Uterus (tissue), 4 donors: ENCODE measurements around the gene NMNAT2. TPM values are rescaled to one million over a fixed set of nuclear protein-coding genes. Genes with fewer than 3 reads are reported as not detected.
A peak's percentile ranks its signal among the peaks of the same experiment; 100 is the strongest.

Source experiments
- DNase-seq, 2 donors: peaks; one replicate each; pipeline ENCODE4 v3.0.0-alpha.2; 2019 to 2020
- H3K27ac ChIP-seq, 2 donors: fragments of 200-600 bp; sonication (generic); 1 replicate in 1 of 2; 2 replicates in 1 of 2; pipeline ENCODE4 v1.5.1; 2016 to 2018
- H3K27me3 ChIP-seq, 2 donors: fragments of 200-600 bp; sonication (generic); one replicate each; pipeline ENCODE4 v1.5.1; 2018 to 2019; ENCODE audit warnings: control low read depth in 1 of 2
- H3K36me3 ChIP-seq, 2 donors: fragments of 200-600 bp; sonication (generic); one replicate each; pipeline ENCODE4 v1.5.1; 2019; ENCODE audit warnings: control low read depth in 1 of 2
- H3K4me1 ChIP-seq, 2 donors: fragments of 200-600 bp; sonication (generic); one replicate each; pipeline ENCODE4 v1.5.1; 2018 to 2019; ENCODE audit warnings: control low read depth in 1 of 2
- H3K4me3 ChIP-seq, 2 donors: fragments of 200-600 bp; sonication (generic); 1 replicate in 1 of 2; 2 replicates in 1 of 2; pipeline ENCODE4 v1.5.1; 2018 to 2019; ENCODE audit warnings: mild to moderate bottlenecking in 1 of 2
- H3K9me3 ChIP-seq, 2 donors: fragments of 200-600 bp; sonication (generic); one replicate each; pipeline ENCODE4 v1.5.1; 2019; ENCODE audit warnings: control low read depth in 1 of 2
- CTCF ChIP-seq, 4 experiments: fragments of 200-600 bp in 2 of 4; fragments of 450-650 bp in 2 of 4; sonication (generic) in 2 of 4; IDR thresholded peaks; one replicate each; pipeline ENCODE4 v1.5.1; 2016 to 2019; ENCODE audit warnings: antibody characterized with exemption in 4 of 4, mild to moderate bottlenecking in 2 of 4, moderate library complexity in 1 of 4
- POLR2A ChIP-seq, 2 donors: fragments of 450-650 bp; IDR thresholded peaks; one replicate each; pipeline ENCODE4 v1.6.1; 2016; ENCODE audit warnings: antibody characterized with exemption in 2 of 2, mild to moderate bottlenecking in 1 of 2, moderate library complexity in 1 of 2
- intact Hi-C: fragments of 100-400 bp; cut with DNase I; formaldehyde crosslinking; loops from one replicate; pipeline ENCODE4 v1.15.1; 2023; ENCODE audit warnings: low total_unique reads
- total RNA-seq, 4 donors: library from RNA; depleted of rRNA in 3 of 4; stranded (reverse); fragments of >200 nt in 3 of 4; gene quantifications; one replicate each; pipeline versions ENCODE4 v1.1.0 to v1.2.4, GENCODE V29; 2014 to 2023
- donor health status: DM: yes; HTN: yes; CAD: no.

Gene NMNAT2
- total RNA-seq, 4 donors from 2014 or later = 0.85 to 2.8 (median 1.5) TPM; not detected in 1

GRCh38 chr1:183199304-183199703 lies 218.9 kb downstream of the NMNAT2 start:
- Histone ChIP-seq H3K36me3 (no peaks in the 10 kb centered on the region), H3K27me3 (no peaks in the 10 kb centered on the region), H3K9me3 (no peaks in the 10 kb centered on the region), H3K27ac (peak overlapping the region in 1 of 2 donors; percentile 52), H3K4me1 (no peaks in the 10 kb centered on the region), H3K4me3 (no peak overlapping the region)
- TF ChIP-seq POLR2A (IDR thresholded peaks at IDR 0.05) (no peak), CTCF (IDR thresholded peaks at IDR 0.05) (no peak)
- no peak for DNase-seq
- intact Hi-C loops = no loop called here

DNA sequence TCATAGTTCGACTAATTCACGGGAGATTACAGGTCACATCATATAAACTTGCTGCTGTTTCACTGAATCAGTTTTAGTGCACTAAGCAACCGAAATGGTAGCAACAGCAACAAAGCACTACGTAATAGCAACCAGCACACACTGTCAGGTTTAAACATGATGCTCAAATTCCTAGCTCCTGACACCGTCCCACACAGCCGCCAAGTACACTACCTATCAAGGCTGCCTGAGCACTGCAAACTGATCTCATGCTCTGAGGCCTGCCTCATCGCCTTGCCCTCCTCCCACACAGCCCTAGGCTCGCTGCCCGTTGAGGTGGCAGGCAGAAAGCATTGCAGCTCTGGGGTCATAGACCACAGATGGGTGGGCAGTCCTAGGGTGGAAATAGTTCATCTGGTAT lies 219.7 kb downstream of the NMNAT2 start:
- no peak for TF ChIP-seq POLR2A (IDR thresholded peaks at IDR 0.05)
- no peak for TF ChIP-seq CTCF (IDR thresholded peaks at IDR 0.05)
- Histone ChIP-seq H3K27me3 (no peaks in the 10 kb centered on the region), H3K27ac (peak overlapping the region; percentile 52 to 70), H3K4me1 (no peaks in the 10 kb centered on the region), H3K9me3 (no peaks in the 10 kb centered on the region), H3K36me3 (no peaks in the 10 kb centered on the region), H3K4me3 (no peak overlapping the region)
- intact Hi-C loops = no loop called here
- DNase-seq = peak; percentile 80 to 81

Other genes with a start within 250 kb of the NMNAT2 start
- 10 to 100 TPM in 1 of 4 donors, 1 to 10 TPM in 3; 2.1 to 17.4 (median 4.4) TPM for gene LAMC2, start 232.1 kb downstream of the NMNAT2 start, total RNA-seq
- gene SMG7, start 54.1 kb upstream of the NMNAT2 start, total RNA-seq = 10 to 100 TPM in 3 of 4 donors, 1 to 10 TPM in 1; 9.1 to 63.1 (median 37.0) TPM
- gene NCF2, start 172.1 kb upstream of the NMNAT2 start, total RNA-seq = 1 to 10 TPM in 3 of 4 donors, under 1 TPM in 1; 0.51 to 9.7 (median 3.0) TPM
- gene ARPC5, start 217.4 kb upstream of the NMNAT2 start, total RNA-seq = 100 to 1,000 TPM in 3 of 4 donors, 10 to 100 TPM in 1; 73.0 to 234 (median 170) TPM
- gene APOBEC4, start 234.9 kb upstream of the NMNAT2 start, total RNA-seq = under 1 TPM in 2 of 4 donors, not detected in 2; 0.40 to 0.76 TPM